Adrenal gland (tissue), 12 donors: ENCODE measurements around the gene CAPSL. TPM values are rescaled to one million over a fixed set of nuclear protein-coding genes. Genes with fewer than 3 reads are reported as not detected.

Experiments
- DNase-seq, 7 donors: peaks; one replicate each; pipeline ENCODE4 v3.0.0-alpha.2; 2019 to 2020
- H3K27ac ChIP-seq, 5 donors: fragments of 200-600 bp; sonication (generic) in 4 of 5; 1 replicate in 3 of 5; 2 replicates in 2 of 5; pipeline versions ENCODE4 v1.5.1 to v1.8.0; 2016 to 2020; ENCODE audit warnings: mild to moderate bottlenecking in 1 of 5
- H3K27me3 ChIP-seq: fragments of 200-600 bp; 2 replicates; pipeline ENCODE4 v1.8.0; 2021
- H3K36me3 ChIP-seq, 2 donors: fragments of 200-600 bp; replicated peaks in 1 of 2; 1 replicate in 1 of 2; 2 replicates in 1 of 2; pipeline versions ENCODE4 v1.5.1 to v1.8.0; 2018 to 2022
- H3K4me1 ChIP-seq, 2 donors: fragments of 200-600 bp; replicated peaks in 1 of 2; 1 replicate in 1 of 2; 2 replicates in 1 of 2; pipeline versions ENCODE4 v1.5.1 to v1.8.0; 2018 to 2021
- H3K4me3 ChIP-seq, 4 donors: fragments of 200-600 bp; sonication (generic) in 3 of 4; one replicate each; pipeline ENCODE4 v1.5.1; 2016 to 2018
- H3K9me3 ChIP-seq, 3 donors: fragments of 200-600 bp; sonication (generic) in 1 of 3; replicated peaks in 1 of 3; 1 replicate in 2 of 3; 2 replicates in 1 of 3; pipeline versions ENCODE4 v1.5.1 to v1.8.0; 2016 to 2021
- POLR2A ChIP-seq, 2 donors: fragments of 450-650 bp; IDR thresholded peaks; one replicate each; pipeline ENCODE4 v1.6.1; 2017; ENCODE audit warnings: antibody characterized with exemption in 2 of 2, mild to moderate bottlenecking in 2 of 2, moderate library complexity in 1 of 2
- WGBS, 4 donors: extraction: QIAGEN DNeasy Blood & Tissue Kit in 2 of 4; methylation state at CpG; one replicate each; pipeline versions ENCODE4 v1.1.5 to v1.1.7; 2013 to 2017; 5-methylcytosine and 5-hydroxymethylcytosine counted together
- intact Hi-C, 2 donors: fragments of 100-400 bp; cut with DNase I; formaldehyde crosslinking; loops; one replicate each; pipeline versions ENCODE4 v1.14.1 to v1.15.0; 2022 to 2023
- polyA plus RNA-seq, 3 donors: library from polyadenylated mRNA; stranded (reverse); fragments of 200-250 nt in 2 of 3; fragments of 350-450 nt in 1 of 3; fragmentation: Illumina TruSeq in 1 of 3; extraction: RNeasy Lipid Tissue Mini Kit (QIAGEN cat#74804) in 1 of 3; gene quantifications; one replicate each; pipeline ENCODE4 v1.2.3, GENCODE V29; 2013 to 2014
- total RNA-seq, 9 donors: library from RNA; depleted of rRNA in 4 of 9; stranded (reverse); fragments of >200 nt in 4 of 9; fragments of 120-200 nt in 1 of 9; fragmentation: NEBNext Ultra II Directional in 1 of 9; extraction: Animal tissue kit (Norgen Biotek cat#: 25700) in 1 of 9; gene quantifications; one replicate each; pipeline versions ENCODE4 v1.1.0 to v1.2.4, GENCODE V29; 2013 to 2023
- TF ChIP-seq, protein P1 (sequence below), 6 experiments: fragments of 450-650 bp in 4 of 6; fragments of 200-600 bp in 2 of 6; sonication (generic) in 1 of 6; IDR thresholded peaks; 1 replicate in 5 of 6; 2 replicates in 1 of 6; pipeline versions ENCODE4 v1.5.1 to v1.8.0; 2016 to 2021; ENCODE audit warnings: antibody characterized with exemption in 6 of 6, mild to moderate bottlenecking in 2 of 6, moderate library complexity in 1 of 6
- donor health status: healthy with polysubstance abuse.
- donor health status: Bipolar disorder and iron deficiency.
- donor health status: DM: yes; HTN: yes; CAD: no.
- donor health status: DM: no; HTN: no; CAD: no.
- donor health status: DM: no; HTN: no; CAD: no.
- donor health status: DM: yes; HTN: yes; CAD: no.

The CAPSL gene
- total and polyA plus RNA-seq, 12 donors, result 0.27 TPM; not detected in 11

DNA sequence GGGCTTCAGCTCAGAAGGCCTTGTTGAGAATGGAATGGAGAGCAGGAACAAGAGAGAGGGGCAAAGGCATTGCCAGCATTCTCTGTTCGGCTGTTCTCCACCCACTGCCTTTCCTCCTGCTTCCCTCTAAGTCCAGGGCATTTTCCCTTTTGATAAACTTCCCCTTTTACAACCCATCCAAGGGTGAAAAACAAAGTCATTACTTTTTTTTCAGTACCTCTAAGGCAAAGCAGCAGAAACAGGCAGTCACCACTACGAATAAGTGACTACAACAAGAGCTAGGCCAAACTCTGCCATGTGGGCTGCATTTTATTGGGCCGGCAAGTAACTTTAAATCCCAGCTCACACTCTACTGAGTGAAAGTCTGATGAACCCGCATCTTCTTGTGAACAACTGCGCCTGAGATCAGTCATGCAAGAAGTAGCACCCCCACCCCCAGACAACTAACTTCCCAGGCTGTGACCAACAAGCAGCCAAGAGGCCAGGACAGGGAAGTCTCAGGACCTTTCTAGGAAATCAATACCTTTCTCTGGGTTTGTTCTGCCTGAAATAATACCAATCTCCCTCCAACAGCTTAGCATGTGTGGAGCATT lies 68.6 kb downstream of the CAPSL start:
- Histone ChIP-seq H3K4me1 (no peaks in the 10 kb centered on the region), H3K27me3 (no peaks in the 10 kb centered on the region), H3K9me3 (no peaks in the 10 kb centered on the region), H3K4me3 (no peak overlapping the region), H3K27ac (no peak overlapping the region), H3K36me3 (no peaks in the 10 kb centered on the region)
- 77 to 90% (median 83%) methylated on average over 4 to 5 of the region's 5 CpGs for WGBS, 4 donors
- DNase-seq, result no peak
- no peak for TF ChIP-seq POLR2A (IDR thresholded peaks at IDR 0.05)
- intact Hi-C loops, result no loop called here

DNA sequence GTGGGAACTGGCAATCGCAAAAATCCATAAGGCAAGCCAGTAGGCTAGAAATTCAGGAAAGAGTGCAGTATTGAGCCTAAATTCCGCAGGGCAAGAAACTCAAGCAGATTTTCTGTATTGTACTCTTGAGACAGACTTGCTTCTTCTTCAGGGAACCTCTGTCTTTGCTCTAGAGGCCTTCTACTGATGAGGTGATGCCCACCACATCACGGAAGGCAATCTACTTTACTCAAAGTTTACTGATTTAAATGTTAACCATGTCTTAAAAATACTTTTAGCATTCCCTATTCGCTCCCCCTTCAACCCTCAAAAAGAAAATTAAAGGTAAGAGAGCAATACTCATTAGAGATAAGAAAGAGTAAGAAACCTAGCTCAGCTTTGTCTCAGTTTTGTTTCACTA lies 70.4 kb downstream of the CAPSL start:
- Histone ChIP-seq H3K4me3 (no peak overlapping the region), H3K27ac (no peak overlapping the region), H3K36me3 (no peaks in the 10 kb centered on the region), H3K9me3 (no peaks in the 10 kb centered on the region), H3K4me1 (no peaks in the 10 kb centered on the region), H3K27me3 (no peaks in the 10 kb centered on the region)
- intact Hi-C loops, result no loop called here
- no peak for DNase-seq
- 91 to 97% (median 95%) methylated on average over 4 of the region's 4 CpGs for WGBS, 4 donors
- TF ChIP-seq POLR2A (IDR thresholded peaks at IDR 0.05), result no peak
- TF ChIP-seq, protein P1, sequence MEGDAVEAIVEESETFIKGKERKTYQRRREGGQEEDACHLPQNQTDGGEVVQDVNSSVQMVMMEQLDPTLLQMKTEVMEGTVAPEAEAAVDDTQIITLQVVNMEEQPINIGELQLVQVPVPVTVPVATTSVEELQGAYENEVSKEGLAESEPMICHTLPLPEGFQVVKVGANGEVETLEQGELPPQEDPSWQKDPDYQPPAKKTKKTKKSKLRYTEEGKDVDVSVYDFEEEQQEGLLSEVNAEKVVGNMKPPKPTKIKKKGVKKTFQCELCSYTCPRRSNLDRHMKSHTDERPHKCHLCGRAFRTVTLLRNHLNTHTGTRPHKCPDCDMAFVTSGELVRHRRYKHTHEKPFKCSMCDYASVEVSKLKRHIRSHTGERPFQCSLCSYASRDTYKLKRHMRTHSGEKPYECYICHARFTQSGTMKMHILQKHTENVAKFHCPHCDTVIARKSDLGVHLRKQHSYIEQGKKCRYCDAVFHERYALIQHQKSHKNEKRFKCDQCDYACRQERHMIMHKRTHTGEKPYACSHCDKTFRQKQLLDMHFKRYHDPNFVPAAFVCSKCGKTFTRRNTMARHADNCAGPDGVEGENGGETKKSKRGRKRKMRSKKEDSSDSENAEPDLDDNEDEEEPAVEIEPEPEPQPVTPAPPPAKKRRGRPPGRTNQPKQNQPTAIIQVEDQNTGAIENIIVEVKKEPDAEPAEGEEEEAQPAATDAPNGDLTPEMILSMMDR (IDR thresholded peaks at IDR 0.05), result no peak

DNA sequence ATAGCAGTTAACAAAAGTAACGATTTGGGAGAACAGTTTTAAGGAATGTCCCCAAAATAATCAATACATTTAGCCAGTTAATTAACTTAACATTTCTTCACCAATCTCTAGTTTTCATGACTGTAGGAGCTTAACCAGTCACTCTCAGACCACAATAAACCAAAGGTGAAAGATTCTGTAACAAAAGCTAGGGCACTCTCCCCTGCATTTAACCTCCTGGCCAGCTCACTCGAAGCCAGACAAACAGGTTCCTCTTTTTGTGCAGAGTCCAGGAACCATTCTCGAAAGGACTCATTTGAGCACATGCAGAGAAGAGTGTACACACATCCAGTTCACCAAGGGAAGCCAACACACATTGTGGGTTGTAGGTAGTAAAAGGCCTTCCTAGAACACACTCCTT lies 75.3 kb downstream of the CAPSL start:
- Histone ChIP-seq H3K36me3 (no peaks in the 10 kb centered on the region), H3K4me3 (no peak overlapping the region), H3K27me3 (no peaks in the 10 kb centered on the region), H3K27ac (no peak overlapping the region), H3K9me3 (no peaks in the 10 kb centered on the region), H3K4me1 (peaks cover 12 to 13% of the 10 kb centered on the region in 2 donors)
- intact Hi-C loops, result no loop called here
- TF ChIP-seq, protein P1 (IDR thresholded peaks at IDR 0.05), result no peak
- TF ChIP-seq POLR2A (IDR thresholded peaks at IDR 0.05), result no peak
- no peak for DNase-seq
- 84 to 86% (median 86%) methylated on average over 3 of the region's 3 CpGs for WGBS, 4 donors

DNA sequence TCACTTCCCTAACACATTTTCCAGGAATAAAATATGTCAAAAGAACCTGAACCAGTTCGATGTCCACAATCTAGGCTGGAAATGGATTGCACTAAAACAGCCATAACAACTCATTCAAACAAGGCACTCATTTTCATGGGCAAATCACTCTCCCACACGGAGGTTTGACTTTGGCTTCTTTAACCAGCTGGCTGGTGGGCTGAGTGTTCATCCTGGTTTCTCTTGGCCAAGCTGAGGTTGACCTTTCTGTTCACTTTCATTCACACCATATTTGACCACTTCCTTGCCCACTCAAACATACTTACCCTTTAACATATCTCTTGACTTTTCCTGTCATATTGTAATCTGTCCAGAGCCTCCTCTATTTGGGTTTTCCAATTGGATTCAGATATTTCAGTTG lies 76.3 kb downstream of the CAPSL start:
- Histone ChIP-seq H3K9me3 (no peaks in the 10 kb centered on the region), H3K36me3 (no peaks in the 10 kb centered on the region), H3K4me1 (peaks cover 16 to 21% of the 10 kb centered on the region in 2 donors), H3K27me3 (no peaks in the 10 kb centered on the region), H3K4me3 (no peak overlapping the region), H3K27ac (peak overlapping the region in 1 of 5 donors; percentile 55)
- no peak for DNase-seq
- WGBS, 4 donors, result 62 to 83% (median 68%) methylated on average over 2 of the region's 2 CpGs
- intact Hi-C loops, result no loop called here
- TF ChIP-seq POLR2A (IDR thresholded peaks at IDR 0.05), result no peak
- TF ChIP-seq, protein P1 (IDR thresholded peaks at IDR 0.05), result no peak

DNA sequence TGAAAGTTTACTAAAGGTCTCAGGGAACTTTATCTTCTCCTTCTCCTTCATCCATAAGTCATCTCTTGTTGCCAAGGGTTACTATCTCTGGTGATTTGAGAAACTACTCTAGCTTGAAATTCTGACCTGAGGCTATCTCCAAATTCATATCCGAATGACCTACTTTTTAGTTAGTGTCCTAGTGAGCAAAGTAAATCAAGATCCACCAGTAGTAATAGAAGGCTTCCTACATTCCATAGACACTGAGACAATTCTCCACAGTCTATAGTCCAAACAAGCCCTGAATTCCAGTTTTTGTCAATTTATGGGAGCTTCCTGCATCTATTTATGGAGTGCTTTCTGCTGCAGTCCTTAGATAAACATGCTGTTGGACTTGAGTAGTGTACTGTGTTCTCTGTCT lies 76.7 kb downstream of the CAPSL start:
- 13 to 40% (median 37%) methylated on average over 1 of the region's 1 CpG for WGBS, 4 donors
- intact Hi-C loops, result no loop called here
- Histone ChIP-seq H3K9me3 (no peaks in the 10 kb centered on the region), H3K4me3 (no peak overlapping the region), H3K36me3 (no peaks in the 10 kb centered on the region), H3K27me3 (no peaks in the 10 kb centered on the region), H3K27ac (peak overlapping the region in 1 of 5 donors; percentile 64), H3K4me1 (peaks cover 20 to 25% of the 10 kb centered on the region in 2 donors)
- TF ChIP-seq, protein P1 (IDR thresholded peaks at IDR 0.05), result no peak
- no peak for TF ChIP-seq POLR2A (IDR thresholded peaks at IDR 0.05)
- DNase-seq, result no peak
